Gastrocnemius medialis (tissue), 4 donors: ENCODE results near the gene LDLRAD3.

Source experiments
- POLR2A ChIP-seq, 2 donors: fragments of 450-650 bp; IDR thresholded peaks; one replicate each; pipeline ENCODE4 v1.6.1; 2017; ENCODE audit warnings: antibody characterized with exemption in 2 of 2, mild to moderate bottlenecking in 2 of 2, moderate library complexity in 2 of 2
- TF ChIP-seq, protein P1 (sequence below), 5 experiments: fragments of 450-650 bp in 3 of 5; fragments of 200-600 bp in 2 of 5; sonication (generic) in 2 of 5; IDR thresholded peaks in 4 of 5; conservative IDR thresholded peaks in 1 of 5; 1 replicate in 4 of 5; 2 replicates in 1 of 5; pipeline ENCODE4 v1.5.1; 2016 to 2019; ENCODE audit warnings: antibody characterized with exemption in 5 of 5, mild to moderate bottlenecking in 3 of 5, moderate library complexity in 3 of 5

DNA sequence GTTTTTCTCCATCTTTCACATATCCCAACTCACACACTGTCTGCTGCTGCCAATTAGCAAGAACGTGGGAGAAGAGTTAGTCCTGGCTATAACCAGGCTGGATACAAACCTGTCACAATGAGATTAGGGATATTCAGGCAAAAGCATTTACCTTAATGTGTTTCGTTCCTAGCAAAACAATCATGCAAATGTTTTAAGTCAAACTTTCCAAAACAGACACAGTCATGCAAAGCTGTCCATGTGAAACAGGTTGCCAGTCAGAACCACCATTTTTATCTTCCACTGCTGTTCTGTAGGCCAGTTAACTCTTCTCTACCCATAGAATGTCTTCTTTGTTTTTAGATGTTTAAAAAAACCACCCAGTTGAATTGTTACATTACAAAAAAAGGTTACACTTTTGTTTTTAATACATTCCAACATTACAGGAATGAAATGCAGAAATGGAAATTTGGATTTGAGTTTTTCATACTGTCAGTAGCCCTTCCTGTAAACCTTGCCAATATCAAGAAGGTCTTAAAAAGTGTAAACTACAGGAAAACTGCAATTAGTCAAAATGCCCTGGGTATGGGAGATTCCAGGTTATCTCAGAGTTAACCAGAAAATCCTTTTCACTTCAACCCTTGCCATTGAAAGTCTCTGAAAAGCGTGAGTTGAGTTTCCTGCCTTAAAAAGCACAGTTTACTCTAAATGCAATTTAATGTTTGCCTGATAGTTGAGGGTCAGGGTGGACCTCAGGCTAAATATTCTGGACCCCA is 34.2 kb upstream of the LDLRAD3 start:
- TF ChIP-seq, protein P1, sequence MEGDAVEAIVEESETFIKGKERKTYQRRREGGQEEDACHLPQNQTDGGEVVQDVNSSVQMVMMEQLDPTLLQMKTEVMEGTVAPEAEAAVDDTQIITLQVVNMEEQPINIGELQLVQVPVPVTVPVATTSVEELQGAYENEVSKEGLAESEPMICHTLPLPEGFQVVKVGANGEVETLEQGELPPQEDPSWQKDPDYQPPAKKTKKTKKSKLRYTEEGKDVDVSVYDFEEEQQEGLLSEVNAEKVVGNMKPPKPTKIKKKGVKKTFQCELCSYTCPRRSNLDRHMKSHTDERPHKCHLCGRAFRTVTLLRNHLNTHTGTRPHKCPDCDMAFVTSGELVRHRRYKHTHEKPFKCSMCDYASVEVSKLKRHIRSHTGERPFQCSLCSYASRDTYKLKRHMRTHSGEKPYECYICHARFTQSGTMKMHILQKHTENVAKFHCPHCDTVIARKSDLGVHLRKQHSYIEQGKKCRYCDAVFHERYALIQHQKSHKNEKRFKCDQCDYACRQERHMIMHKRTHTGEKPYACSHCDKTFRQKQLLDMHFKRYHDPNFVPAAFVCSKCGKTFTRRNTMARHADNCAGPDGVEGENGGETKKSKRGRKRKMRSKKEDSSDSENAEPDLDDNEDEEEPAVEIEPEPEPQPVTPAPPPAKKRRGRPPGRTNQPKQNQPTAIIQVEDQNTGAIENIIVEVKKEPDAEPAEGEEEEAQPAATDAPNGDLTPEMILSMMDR (IDR thresholded peaks at IDR 0.05 in 4 of 5, conservative IDR thresholded peaks at IDR 0.05 in 1 of 5): no peak
- TF ChIP-seq POLR2A (IDR thresholded peaks at IDR 0.05): no peak
